Central memory CD4-positive, alpha-beta T cell (primary cell): ENCODE data around the gene SPHK2.
"Not testable (repeated sequence)": the region's sequence is repeated elsewhere in the genome, so short reads cannot be mapped to it uniquely, and the experiment has no call there.

ENCODE experiments used
- DNase-seq: peaks from one replicate; pipeline ENCODE4 v3.0.0; 2022

SPHK2 gene

DNA sequence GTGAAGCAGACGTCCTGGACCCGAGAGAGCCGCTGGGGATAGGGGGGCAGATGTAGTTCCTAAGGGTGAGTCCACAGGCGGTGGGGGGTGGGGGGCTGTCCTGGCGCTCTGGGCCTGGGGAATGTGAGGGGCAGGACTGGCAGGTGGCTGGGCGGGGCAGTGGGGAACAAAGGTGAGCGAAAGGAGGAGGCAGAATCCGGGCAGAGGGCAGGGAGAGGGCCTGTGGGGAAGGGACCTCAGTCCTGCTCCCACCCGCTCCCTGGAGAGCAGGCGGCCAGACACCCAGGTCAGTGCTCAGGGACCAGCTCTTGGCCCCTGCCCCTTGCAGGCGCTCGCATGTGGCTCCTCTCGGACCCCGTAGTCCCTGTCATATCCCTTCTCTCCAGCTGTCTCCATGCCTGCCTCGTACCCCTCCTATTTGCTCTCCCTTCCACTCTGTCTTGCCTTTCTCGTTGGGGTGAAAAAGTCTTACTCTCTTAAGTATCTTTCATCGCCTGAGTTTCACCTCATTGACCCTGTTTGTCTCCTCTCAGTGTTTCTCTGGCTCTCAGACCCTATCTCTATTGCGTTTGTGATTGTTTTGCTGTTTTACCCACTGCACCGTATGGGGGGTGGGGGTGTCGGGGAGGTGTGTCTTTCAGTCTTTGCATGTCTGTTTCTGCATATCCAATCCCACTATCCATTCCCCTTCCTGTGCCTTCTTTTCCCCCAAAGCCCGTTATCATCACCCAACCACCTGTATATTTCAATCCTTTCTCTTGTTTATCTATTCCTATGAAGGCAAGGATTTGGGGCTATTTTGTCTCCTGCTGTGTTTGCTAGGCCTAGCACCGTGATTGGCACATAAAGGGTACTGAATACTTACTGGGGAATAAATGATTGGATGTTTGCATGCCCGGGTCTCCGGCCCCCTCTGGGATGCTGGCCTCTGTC lies 5.8 kb downstream of the SPHK2 start:
- no peak for DNase-seq

DNA sequence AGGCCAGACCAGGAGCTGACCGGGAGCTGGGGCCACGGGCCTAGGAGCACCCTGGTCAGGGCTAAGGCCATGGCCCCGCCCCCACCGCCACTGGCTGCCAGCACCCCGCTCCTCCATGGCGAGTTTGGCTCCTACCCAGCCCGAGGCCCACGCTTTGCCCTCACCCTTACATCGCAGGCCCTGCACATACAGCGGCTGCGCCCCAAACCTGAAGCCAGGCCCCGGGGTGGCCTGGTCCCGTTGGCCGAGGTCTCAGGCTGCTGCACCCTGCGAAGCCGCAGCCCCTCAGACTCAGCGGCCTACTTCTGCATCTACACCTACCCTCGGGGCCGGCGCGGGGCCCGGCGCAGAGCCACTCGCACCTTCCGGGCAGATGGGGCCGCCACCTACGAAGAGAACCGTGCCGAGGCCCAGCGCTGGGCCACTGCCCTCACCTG lies 6.6 kb downstream of the SPHK2 start:
- DNase-seq: no peak

DNA sequence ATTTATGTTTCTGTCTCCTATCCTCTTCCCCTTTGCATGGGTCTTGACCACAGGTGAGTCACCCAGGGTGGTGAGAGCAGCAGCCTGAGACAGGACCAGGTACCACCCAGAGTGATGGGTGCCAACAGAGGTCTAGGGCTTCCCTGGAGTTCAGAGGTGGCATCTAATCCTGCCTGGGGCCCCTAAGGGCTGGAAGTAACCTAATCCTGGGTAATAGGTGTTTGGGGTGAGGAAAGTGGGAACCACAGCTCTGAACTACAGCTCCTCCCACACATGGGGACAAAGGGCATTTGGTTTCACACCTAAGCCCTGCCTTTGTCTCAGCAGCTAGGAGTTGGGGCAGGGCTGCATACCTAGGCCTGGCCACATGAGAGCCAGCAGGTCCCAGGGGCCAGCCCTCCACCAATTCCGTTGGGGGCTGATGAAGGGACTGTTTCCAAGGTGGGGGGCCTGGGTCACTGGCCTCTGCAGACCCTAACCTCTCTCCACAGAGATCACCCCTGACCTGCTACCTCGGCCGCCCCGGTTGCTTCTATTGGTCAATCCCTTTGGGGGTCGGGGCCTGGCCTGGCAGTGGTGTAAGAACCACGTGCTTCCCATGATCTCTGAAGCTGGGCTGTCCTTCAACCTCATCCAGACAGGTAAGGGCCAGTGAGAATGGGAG lies 8.0 kb downstream of the SPHK2 start:
- DNase-seq: no peak

DNA sequence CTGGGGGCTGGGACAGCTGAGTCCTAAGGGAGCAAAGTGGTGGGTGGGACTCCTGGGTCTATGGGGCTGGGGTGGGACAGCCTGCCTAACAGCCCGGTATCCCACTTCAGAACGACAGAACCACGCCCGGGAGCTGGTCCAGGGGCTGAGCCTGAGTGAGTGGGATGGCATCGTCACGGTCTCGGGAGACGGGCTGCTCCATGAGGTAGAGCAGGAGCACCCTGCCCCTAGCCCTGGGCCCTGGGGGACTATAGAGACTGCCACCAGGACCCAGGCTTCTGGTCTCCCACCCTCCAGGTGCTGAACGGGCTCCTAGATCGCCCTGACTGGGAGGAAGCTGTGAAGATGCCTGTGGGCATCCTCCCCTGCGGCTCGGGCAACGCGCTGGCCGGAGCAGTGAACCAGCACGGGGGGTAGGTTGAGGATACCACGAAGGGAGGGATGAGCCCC lies 8.6 kb downstream of the SPHK2 start:
- DNase-seq: no peak

DNA sequence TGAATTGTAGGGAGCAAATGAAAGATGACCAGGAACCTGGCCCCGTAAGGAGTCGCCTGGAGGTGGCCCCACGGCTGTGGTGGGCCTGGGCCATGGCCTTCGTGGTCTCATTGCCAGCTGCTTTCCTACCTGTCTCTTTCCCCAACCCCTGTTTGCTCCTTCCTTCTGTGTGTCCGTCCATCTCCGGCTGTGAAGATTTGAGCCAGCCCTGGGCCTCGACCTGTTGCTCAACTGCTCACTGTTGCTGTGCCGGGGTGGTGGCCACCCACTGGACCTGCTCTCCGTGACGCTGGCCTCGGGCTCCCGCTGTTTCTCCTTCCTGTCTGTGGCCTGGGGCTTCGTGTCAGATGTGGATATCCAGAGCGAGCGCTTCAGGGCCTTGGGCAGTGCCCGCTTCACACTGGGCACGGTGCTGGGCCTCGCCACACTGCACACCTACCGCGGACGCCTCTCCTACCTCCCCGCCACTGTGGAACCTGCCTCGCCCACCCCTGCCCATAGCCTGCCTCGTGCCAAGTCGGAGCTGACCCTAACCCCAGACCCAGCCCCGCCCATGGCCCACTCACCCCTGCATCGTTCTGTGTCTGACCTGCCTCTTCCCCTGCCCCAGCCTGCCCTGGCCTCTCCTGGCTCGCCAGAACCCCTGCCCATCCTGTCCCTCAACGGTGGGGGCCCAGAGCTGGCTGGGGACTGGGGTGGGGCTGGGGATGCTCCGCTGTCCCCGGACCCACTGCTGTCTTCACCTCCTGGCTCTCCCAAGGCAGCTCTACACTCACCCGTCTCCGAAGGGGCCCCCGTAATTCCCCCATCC lies 9.4 kb downstream of the SPHK2 start:
- no peak for DNase-seq

DNA sequence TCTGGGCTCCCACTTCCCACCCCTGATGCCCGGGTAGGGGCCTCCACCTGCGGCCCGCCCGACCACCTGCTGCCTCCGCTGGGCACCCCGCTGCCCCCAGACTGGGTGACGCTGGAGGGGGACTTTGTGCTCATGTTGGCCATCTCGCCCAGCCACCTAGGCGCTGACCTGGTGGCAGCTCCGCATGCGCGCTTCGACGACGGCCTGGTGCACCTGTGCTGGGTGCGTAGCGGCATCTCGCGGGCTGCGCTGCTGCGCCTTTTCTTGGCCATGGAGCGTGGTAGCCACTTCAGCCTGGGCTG lies 9.9 kb downstream of the SPHK2 start:
- DNase-seq: no peak

DNA sequence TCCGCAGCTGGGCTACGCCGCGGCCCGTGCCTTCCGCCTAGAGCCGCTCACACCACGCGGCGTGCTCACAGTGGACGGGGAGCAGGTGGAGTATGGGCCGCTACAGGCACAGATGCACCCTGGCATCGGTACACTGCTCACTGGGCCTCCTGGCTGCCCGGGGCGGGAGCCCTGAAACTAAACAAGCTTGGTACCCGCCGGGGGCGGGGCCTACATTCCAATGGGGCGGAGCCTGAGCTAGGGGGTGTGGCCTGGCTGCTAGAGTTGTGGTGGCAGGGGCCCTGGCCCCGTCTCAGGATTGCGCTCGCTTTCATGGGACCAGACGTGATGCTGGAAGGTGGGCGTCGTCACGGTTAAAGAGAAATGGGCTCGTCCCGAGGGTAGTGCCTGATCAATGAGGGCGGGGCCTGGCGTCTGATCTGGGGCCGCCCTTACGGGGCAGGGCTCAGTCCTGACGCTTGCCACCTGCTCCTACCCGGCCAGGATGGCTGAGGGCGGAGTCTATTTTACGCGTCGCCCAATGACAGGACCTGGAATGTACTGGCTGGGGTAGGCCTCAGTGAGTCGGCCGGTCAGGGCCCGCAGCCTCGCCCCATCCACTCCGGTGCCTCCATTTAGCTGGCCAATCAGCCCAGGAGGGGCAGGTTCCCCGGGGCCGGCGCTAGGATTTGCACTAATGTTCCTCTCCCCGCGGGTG lies 10.4 kb downstream of the SPHK2 start:
- no peak for DNase-seq

DNA sequence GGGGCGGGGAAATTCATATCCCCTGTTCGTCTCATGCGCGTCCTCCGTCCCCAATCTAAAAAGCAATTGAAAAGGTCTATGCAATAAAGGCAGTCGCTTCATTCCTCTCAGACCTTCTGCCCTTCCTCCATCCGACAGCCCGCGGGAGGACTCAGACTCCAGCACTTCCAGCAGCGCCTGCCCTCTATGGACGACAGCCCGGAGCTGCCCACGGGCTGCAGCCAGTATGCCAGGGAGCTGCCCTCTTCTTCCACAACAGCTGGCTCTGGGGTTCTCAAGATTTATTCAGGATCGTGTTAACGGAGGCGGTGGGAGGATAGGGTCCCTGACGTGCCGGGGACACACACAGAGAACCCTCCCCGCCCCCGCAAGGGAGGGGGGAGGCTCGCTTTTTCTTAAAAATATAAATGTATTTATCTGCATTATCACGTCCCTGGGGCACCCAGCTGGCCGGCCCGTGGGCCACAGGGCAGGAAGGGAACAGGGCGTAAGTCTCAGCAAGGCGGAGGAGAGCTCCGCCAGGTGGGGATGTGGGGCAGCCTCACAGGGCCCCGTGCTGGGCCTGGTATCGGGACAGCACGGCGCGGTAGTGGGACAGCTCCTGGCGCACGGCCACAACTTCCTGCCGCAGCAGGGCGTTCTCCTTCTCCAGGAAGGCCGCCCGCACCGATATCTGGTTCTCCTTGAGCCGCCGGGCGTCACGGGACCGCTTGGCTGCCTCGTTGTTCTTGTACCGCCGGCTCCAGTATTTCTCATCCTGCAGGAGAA lies 11.2 kb downstream of the SPHK2 start:
- DNase-seq: no peak

DNA sequence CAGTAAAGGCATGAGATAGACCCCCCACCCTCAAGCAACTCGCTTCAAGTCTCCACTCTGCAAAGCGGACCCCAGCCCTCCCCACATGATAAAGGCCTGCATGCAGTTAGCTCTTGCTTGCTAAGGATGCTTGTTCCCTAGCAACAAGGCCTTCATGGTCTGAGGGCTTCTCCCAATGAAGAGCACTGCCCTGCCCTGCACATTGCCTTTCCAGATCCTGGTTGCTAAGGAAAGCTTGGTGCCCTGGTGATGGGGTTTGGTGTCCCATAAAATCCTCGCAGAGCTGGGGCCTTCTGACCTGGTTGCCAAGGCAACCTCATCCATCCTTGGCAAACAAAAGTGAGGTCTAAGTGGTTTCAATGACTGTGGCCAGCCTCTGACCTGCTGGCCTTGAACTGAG lies 11.9 kb downstream of the SPHK2 start:
- no peak for DNase-seq

DNA sequence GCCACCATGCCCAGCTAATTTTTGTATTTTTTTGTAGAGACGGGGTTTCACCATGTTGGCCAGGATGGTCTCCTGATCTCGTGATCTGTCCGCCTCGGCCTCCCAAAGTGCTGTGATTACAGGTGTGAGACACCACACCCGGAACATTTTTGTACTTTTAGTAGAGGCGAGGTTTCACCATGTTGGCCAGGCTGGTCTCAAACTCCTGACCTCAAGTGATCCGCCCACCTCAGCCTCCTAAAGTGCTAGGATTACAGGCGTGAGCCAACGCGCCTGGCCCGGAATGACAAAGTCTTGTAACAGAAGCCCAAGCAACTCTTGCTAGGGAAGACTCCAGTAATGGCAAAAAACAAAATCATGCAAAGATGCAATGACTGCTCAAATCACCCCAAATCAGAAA lies 13.0 kb downstream of the SPHK2 start:
- DNase-seq: not testable (repeated sequence)

DNA sequence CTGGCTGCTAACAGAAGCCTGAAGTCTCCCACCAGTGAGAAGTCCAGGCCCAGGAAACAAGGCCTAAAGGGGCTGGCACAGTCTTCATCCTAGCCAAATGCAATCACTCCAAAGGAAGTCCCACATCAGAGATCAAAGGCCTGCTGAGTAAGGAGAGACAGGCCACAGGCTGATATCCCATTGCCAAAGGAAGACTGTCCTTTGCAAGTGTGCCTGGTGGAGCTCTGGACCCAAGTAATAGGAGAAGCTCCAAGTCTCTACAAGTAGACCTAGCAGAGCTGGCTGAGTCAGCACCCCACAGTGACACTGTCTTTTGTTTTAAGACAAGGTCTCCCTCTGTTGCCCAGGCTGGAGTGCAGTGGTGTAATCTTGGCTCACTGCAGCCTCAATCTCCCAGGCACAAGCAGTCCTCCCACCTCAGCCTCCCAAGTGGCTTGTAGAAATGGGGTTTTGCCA lies 13.4 kb downstream of the SPHK2 start:
- DNase-seq: no peak

DNA sequence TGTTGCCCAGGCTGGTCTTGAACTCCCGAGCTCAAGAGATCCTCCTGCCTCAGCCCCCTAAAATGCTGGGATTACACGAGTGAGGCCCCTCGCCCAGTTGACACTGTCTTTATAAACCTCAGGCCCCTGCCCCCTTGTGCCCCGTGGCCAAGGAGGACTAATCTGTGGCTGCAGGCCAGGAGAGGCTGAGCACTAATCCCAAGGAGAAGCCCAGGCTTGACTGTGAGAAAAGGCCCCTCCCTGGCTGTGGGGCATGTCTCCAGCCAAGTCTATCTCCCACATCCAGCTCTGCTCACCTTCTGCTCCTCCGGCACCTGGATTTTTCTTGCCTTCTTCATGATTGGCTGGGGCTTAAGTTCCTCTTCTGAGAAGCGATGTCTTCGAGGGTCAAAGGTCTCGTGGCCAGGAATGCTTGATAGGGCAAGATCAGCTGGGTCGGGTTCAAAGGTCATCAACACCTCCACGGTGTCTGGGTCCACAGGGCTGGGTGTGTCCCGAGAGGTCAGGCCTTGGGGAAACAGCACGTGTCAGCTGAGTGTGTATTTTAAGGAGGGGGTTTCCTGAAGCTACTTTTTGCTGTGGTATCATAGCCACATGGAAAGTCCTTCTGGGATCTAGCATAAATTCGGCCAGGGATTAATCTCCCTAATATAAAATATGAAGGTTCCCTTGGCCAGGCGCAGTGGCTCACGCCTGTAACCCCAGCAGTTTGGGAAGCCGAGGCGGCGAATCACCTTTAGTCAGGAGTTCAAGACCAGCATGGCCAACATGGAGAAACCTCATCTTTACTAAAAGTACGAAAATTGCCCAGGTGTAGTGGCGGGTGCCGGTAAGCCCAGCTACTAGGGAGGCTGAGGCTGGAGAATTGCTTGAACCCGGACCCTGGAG lies 14.1 kb downstream of the SPHK2 start:
- DNase-seq: no peak

DNA sequence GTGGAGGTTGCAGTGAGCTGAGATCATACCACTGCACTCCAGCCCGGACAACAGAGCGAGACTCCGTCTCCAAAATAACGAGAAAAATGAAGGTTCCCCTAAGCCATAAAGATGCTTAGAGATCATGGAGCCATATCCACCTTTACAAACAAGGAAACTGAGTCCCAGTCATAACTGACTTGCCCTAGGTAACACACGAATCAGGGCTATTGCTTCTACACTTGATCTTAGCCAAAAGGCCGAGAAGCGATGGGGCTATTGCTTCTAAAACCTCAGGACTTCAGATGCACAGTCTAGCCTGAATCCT lies 14.7 kb downstream of the SPHK2 start:
- DNase-seq: no peak

DNA sequence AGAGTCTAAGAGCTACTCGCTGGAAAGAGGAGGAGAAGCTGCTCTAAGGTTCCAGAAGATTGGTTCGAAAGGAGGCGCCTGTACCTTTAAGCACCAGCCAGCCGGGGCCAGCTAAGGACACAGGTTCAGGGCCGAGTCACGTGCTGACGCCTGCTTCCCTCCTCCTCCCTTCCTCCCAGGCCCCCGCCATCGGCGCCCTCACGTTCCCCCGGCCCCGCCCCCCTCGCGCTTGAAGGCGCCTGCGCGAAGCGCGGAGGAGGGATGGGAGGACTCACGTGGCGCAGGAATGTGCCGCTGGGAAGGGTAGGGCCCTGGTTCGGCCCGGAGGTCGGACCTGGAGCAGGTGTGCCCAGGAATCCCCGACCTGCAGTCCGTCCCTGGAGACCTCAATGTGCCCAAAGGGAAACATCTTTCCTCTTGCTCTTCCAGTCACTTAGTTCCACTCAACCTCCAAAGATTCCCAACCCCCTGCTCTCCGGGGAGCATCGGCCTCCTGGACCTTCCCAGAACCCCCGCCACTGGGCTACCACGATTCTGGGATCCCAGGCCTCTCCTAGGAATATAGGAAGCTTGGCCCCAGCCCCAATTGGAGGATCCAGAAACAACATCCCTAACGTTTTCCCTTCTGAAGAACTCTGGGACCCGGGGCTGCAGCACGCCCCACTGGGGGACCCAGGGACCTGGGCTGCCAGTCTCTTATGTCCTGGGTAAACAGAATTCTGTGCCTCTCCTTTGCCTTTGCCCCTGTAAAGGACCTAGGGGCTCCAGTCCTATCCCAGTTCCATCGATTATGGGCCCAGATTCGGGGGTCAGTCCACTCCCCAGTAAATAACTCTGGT lies 15.3 kb downstream of the SPHK2 start:
- peak; percentile 86 for DNase-seq

DNA sequence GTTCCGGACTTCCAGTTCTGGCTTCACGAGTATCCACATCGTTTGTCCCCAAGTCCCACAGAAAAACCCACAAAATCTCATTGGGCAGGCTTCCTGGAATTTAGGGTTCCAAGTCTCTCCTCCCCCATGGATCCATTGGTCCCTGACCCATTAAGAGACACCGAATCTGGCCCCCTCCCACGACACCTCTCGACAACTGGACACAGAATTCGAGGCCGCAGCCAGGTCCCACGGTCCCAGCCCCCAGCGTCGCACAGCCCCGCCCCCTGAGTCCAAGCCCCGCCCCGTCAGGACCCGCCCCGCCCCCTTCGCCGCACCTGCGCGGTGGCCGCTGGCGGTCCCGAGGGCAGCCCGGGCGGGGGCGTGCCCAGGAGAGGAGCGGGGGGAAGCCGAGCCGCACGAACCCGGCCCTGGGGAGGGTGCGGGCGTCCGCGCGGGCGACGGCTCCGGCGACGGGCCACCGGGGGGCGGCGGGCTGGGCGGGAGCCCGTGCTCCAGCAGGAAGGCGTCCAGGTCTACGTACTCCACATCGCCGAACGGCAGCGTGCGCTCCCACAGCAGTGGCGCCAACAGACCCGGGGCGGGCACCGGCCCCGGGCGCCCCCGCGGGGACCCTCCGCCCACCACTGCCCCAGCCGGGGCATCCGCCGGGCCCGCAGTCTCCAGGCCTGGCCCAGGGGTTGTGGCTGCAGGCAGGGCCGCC lies 16.1 kb downstream of the SPHK2 start:
- DNase-seq: peak; percentile 65

DNA sequence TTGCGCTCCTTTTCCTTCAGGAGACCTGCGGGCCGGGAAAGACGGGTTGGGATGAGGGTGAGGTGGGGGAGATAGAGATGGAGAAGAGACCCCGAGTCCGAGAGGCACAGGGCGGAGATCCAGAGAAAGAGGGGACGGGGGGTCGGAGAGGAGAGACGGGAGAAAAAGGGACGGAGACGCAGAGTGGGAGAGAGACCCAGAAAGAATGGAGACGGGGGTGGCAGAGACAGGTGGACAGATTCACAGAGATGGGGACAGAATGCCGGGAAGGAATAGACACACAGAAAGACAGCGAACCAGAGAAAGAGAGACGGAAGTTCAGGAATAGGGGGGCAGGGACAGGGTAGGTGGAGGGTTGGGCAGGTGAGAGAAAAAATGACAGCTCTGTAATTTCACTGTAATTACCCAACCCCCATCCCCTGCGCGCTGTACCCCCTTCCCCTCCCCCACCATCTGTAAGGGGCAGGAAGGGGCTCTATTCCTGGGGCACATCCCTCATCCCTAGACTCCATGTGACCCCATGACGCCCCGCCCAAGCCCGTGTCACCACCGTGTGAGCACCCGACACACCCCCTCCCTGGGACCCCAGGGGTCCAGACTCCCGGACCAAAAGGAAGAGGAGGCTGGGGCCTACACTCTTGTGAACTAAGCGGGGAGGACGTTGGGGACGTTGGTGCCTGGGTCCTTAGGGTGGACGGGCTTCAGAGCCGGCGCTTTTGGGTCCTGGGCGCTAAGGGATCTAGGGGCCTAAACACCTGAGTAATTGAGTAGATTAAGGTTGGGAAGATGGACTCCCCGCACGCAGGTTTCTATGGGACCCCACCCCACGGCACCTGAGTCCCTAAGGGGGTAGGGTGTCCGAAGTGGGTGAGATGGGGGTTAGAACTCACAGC lies 16.9 kb downstream of the SPHK2 start:
- DNase-seq: peak; percentile 19

DNA sequence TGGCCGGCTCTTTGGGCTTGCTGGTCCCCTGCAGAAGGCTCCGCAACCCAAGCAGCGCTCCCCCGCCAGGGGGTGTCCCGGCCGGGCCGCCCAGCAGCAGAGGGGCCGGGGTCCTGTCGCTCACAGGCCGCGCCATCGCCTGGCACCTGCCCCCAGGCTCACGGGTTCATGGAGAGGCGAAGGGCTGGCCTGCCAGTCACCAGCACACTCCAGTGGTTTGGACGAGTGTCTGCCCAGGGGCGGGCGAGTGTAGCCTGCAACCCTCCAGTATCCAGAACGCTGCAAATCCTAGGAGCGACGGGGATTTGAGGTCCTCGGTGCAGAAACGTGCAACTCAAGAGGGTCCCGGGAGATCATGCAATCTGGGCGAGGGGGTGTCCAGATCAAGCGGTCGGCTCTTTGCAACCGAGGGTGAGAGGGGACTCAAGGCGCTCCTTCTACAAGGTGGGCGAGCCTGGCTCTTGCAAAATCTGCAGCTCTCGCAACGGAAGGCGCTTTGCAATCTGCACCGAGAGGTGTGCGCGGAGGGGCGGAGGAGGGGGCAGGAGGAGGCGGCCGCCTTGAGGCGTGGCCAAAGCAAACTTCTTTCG lies 17.6 kb downstream of the SPHK2 start, which contains the start of gene DBP:
Gene DBP (minus strand): TSS at position 521 of the 590 bp plus-strand sequence. CDS start 385 bp downstream, at position 136.
- no peak for DNase-seq

DNA sequence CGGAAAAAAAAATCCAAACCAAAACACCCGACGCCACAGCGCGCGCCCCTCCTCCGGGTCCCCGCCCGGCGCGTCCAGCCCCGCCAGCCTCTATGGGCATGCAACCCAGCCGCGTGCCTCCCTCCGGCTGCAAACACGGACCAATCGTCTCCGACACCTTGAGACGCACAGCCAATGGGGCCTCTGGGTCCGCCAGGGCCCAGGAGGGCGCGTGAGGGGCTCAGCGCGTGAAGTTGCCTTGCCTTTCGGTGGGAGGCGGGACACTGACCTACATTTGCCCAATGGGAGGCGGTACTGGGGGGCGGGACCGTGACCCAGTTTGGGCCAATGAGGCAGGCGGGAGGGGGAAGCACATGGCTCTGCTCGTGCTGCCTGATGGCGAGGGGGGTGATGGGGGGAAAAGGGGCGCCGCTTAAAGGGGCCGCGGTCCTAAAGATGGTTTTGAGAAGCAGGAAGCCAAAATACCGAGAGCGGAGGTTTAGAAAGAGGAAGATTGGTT lies 18.2 kb downstream of the SPHK2 start:
- DNase-seq: peak; percentile 100
